GM19239 (cell line): ENCODE data around the gene CAMTA1.

Experiments used
- DNase-seq: peaks from one replicate; pipeline ENCODE4 v3.0.0; 2011; ENCODE audit warnings: low spot score; ENCODE audit not compliant: insufficient read length
- FAIRE-seq: peaks from 2 replicates; lab custom pipeline; 2011; peaks lifted over from hg19 to GRCh38; lab: Jason Lieb, UNC

CAMTA1 gene

GRCh38 chr1:7424352-7424890 lies 639.2 kb downstream of the CAMTA1 start:
- no peak for FAIRE-seq

GRCh38 chr1:7425229-7425628 lies 640.0 kb downstream of the CAMTA1 start:
- FAIRE-seq = no peak
- no peak for DNase-seq

More at GRCh38 chr1:7424352-7424890, 639.2 kb downstream of the CAMTA1 start:
- no peak for DNase-seq

- FAIRE-seq (no peak), DNase-seq (no peak)
These were observed 640.5 kb downstream of the CAMTA1 start for GRCh38 chr1:7425771-7426170.

- FAIRE-seq (no peak), DNase-seq (no peak)
These were observed 641.7 kb downstream of the CAMTA1 start for GRCh38 chr1:7426780-7427604.

- FAIRE-seq (no peak), DNase-seq (no peak)
These were observed 642.5 kb downstream of the CAMTA1 start for GRCh38 chr1:7427605-7428300.

- FAIRE-seq (no peak), DNase-seq (no peak)
These were observed 644.0 kb downstream of the CAMTA1 start for GRCh38 chr1:7429290-7429689.

GRCh38 chr1:7430047-7430608 lies 644.9 kb downstream of the CAMTA1 start:
- no peak for FAIRE-seq

GRCh38 chr1:7430691-7431090 lies 645.4 kb downstream of the CAMTA1 start:
- FAIRE-seq (no peak), DNase-seq (no peak)

More at GRCh38 chr1:7430047-7430608, 644.9 kb downstream of the CAMTA1 start:
- no peak for DNase-seq

- FAIRE-seq (no peak), DNase-seq (no peak)
These were observed 647.0 kb downstream of the CAMTA1 start for GRCh38 chr1:7432102-7432899.

- no peak for FAIRE-seq
- DNase-seq = no peak
These were observed 647.7 kb downstream of the CAMTA1 start for GRCh38 chr1:7432900-7433380.

GRCh38 chr1:7434566-7434965 lies 649.3 kb downstream of the CAMTA1 start:
- no peak for DNase-seq
- no peak for FAIRE-seq

- FAIRE-seq = no peak
- no peak for DNase-seq
These were observed 650.2 kb downstream of the CAMTA1 start for GRCh38 chr1:7435276-7436055.

GRCh38 chr1:7436056-7437005 lies 651.1 kb downstream of the CAMTA1 start:
- no peak for FAIRE-seq

GRCh38 chr1:7437036-7437435 lies 651.8 kb downstream of the CAMTA1 start:
- no peak for DNase-seq
- no peak for FAIRE-seq

More at GRCh38 chr1:7436056-7437005, 651.1 kb downstream of the CAMTA1 start:
- DNase-seq = no peak

GRCh38 chr1:7437608-7438395 lies 652.5 kb downstream of the CAMTA1 start:
- DNase-seq (no peak), FAIRE-seq (no peak)

GRCh38 chr1:7438396-7438785 lies 653.1 kb downstream of the CAMTA1 start:
- no peak for FAIRE-seq
- DNase-seq = no peak

- DNase-seq (no peak), FAIRE-seq (no peak)
These were observed 653.8 kb downstream of the CAMTA1 start for GRCh38 chr1:7438921-7439655.
